SH-SY5Y (cell line): ENCODE data around the gene PAPPA.

Source experiments
- GATA2 ChIP-seq: IDR thresholded peaks from 2 replicates; pipeline ENCODE4 v1.6.1; 2011; ENCODE audit warnings: mild to moderate bottlenecking, low read depth, low read length
- GATA3 ChIP-seq: IDR thresholded peaks from 2 replicates; pipeline ENCODE4 v1.6.1; 2011; ENCODE audit warnings: low read depth, mild to moderate bottlenecking, low read length, moderate library complexity

Gene PAPPA

GRCh38 chr9:116187570-116188170 is 34.1 kb downstream of the PAPPA start:
- TF ChIP-seq GATA3: no peak
- TF ChIP-seq GATA2: no peak

GRCh38 chr9:116189683-116190082 is 36.1 kb downstream of the PAPPA start:
- no peak for TF ChIP-seq GATA2

GRCh38 chr9:116190637-116191396 is 37.2 kb downstream of the PAPPA start:
- TF ChIP-seq GATA3 (no peak), GATA2 (no peak)

- TF ChIP-seq GATA3 (no peak), GATA2 (no peak)
Measured at GRCh38 chr9:116191576-116192415, 38.2 kb downstream of the PAPPA start.

GRCh38 chr9:116193636-116194035 is 40.0 kb downstream of the PAPPA start:
- TF ChIP-seq GATA2 (no peak), GATA3 (no peak)

GRCh38 chr9:116196806-116197205 is 43.2 kb downstream of the PAPPA start:
- TF ChIP-seq GATA2 (no peak), GATA3 (no peak)

- TF ChIP-seq GATA3 (no peak), GATA2 (no peak)
Measured at GRCh38 chr9:116198344-116198743, 44.8 kb downstream of the PAPPA start.

GRCh38 chr9:116202219-116202912 is 48.8 kb downstream of the PAPPA start:
- no peak for TF ChIP-seq GATA3
- no peak for TF ChIP-seq GATA2

GRCh38 chr9:116204252-116204882 is 50.8 kb downstream of the PAPPA start:
- TF ChIP-seq GATA2 (no peak), GATA3 (no peak)

GRCh38 chr9:116207371-116208111 is 54.0 kb downstream of the PAPPA start:
- TF ChIP-seq GATA3: no peak
- no peak for TF ChIP-seq GATA2

- no peak for TF ChIP-seq GATA3
Measured at GRCh38 chr9:116208417-116209232, 55.0 kb downstream of the PAPPA start.

- TF ChIP-seq GATA3: no peak
- TF ChIP-seq GATA2: no peak
Measured at GRCh38 chr9:116209414-116210116, 56.0 kb downstream of the PAPPA start.
